Breast epithelium (tissue), 3 donors: ENCODE data around the gene CHEK2.

Source experiments
- CTCF ChIP-seq, 3 donors: fragments of 450-650 bp; IDR thresholded peaks; one replicate each; pipeline ENCODE4 v1.5.1; 2016 to 2017; ENCODE audit warnings: antibody characterized with exemption in 3 of 3, mild to moderate bottlenecking in 3 of 3, moderate library complexity in 3 of 3
- POLR2A ChIP-seq: fragments of 450-650 bp; IDR thresholded peaks from one replicate; pipeline ENCODE4 v1.6.1; 2016; ENCODE audit warnings: antibody characterized with exemption, mild to moderate bottlenecking, moderate library complexity
- POLR2AphosphoS5 ChIP-seq, 3 donors: sonication (generic); formaldehyde crosslinking; IDR thresholded peaks; one replicate each; pipeline ENCODE4 v1.6.1; 2017; ENCODE audit warnings: antibody characterized with exemption in 3 of 3

GRCh38 chr22:28791124-28791523, 49.5 kb upstream of the CHEK2 start:
- TF ChIP-seq CTCF (IDR thresholded peaks at IDR 0.05) = no peak
- TF ChIP-seq POLR2A = no peak
- no peak for TF ChIP-seq POLR2AphosphoS5 (IDR thresholded peaks at IDR 0.05)
